Ovary (tissue), 9 donors: Measurements from ENCODE around the gene GSTP1. TPM values are rescaled to one million over a fixed set of nuclear protein-coding genes. Genes with fewer than 3 reads are reported as not detected.

Experiments used
- DNase-seq, 5 donors: peaks; one replicate each; pipeline ENCODE4 v3.0.0-alpha.2; 2019 to 2020
- H3K27ac ChIP-seq, 2 donors: fragments of 200-600 bp; one replicate each; pipeline versions ENCODE4 v1.5.1 to v1.8.0; 2019 to 2022
- H3K27me3 ChIP-seq: fragments of 200-600 bp; one replicate; pipeline ENCODE4 v1.8.0; 2022
- H3K36me3 ChIP-seq: fragments of 200-600 bp; sonication (generic); one replicate; pipeline ENCODE4 v1.5.1; 2019
- H3K4me1 ChIP-seq: one replicate; pipeline ENCODE4 v1.8.1; 2013; ENCODE audit warnings: mild to moderate bottlenecking, moderate library complexity; ENCODE audit not compliant: insufficient read depth
- H3K4me3 ChIP-seq: fragments of 200-600 bp; sonication (generic); one replicate; pipeline ENCODE4 v1.5.1; 2017
- H3K9me3 ChIP-seq, 2 donors: fragments of 200-600 bp in 1 of 2; sonication (generic) in 1 of 2; one replicate each; pipeline versions ENCODE4 v1.5.1 to v1.8.1; 2013 to 2019; ENCODE audit warnings: mild to moderate bottlenecking in 1 of 2, moderate library complexity in 1 of 2
- EP300 ChIP-seq: sonication (generic); formaldehyde crosslinking; IDR thresholded peaks from one replicate; pipeline ENCODE4 v1.6.1; 2017; ENCODE audit warnings: antibody characterized with exemption
- POLR2A ChIP-seq: fragments of 450-650 bp; IDR thresholded peaks from one replicate; pipeline ENCODE4 v1.6.1; 2017; ENCODE audit warnings: antibody characterized with exemption, mild to moderate bottlenecking, moderate library complexity
- WGBS, 3 donors: extraction: QIAGEN DNeasy Blood & Tissue Kit in 1 of 3; methylation state at CpG; one replicate each; pipeline versions ENCODE4 v1.1.5 to v1.1.7; 2013 to 2017; 5-methylcytosine and 5-hydroxymethylcytosine counted together
- intact Hi-C, 4 donors: fragments of 100-400 bp; cut with DNase I; formaldehyde crosslinking; loops; one replicate each; pipeline versions ENCODE4 v1.11.0 to v1.15.1; 2022 to 2023
- polyA plus RNA-seq, 2 donors: library from polyadenylated mRNA; stranded (reverse); fragments of 200-250 nt in 1 of 2; fragments of 350-450 nt in 1 of 2; fragmentation: Illumina TruSeq in 1 of 2; extraction: RNeasy Lipid Tissue Mini Kit (QIAGEN cat#74804) in 1 of 2; gene quantifications; one replicate each; pipeline ENCODE4 v1.2.3, GENCODE V29; 2013 to 2014
- total RNA-seq, 7 donors: library from RNA; depleted of rRNA in 2 of 7; stranded (reverse); fragments of >200 nt in 2 of 7; fragmentation: NEBNext Ultra II Directional in 3 of 7; extraction: Animal tissue kit (Norgen Biotek cat#: 25700) in 3 of 7; gene quantifications; one replicate each; pipeline versions ENCODE4 v1.1.0 to v1.2.4, GENCODE V29; 2016 to 2023
- TF ChIP-seq, protein P1 (sequence below), 3 donors: fragments of 450-650 bp in 2 of 3; fragments of 200-600 bp in 1 of 3; IDR thresholded peaks; one replicate each; pipeline versions ENCODE4 v1.5.1 to v1.8.0; 2016 to 2022; ENCODE audit warnings: antibody characterized with exemption in 3 of 3, mild to moderate bottlenecking in 1 of 3
- donor health status: DM: no; HTN: no; CAD: no; lungs with moderate emphysema.
- donor health status: DM: no; HTN: no; CAD: no.
- donor health status: Bipolar disorder and iron deficiency.
- donor health status: DM: yes; HTN: yes; CAD: no.
- donor health status: DM: no; HTN: no; CAD: no.
- donor health status: DM: yes; HTN: yes; CAD: no.

Gene GSTP1
- total and polyA plus RNA-seq, 9 donors = 189 to 1,321 (median 459) TPM

DNA sequence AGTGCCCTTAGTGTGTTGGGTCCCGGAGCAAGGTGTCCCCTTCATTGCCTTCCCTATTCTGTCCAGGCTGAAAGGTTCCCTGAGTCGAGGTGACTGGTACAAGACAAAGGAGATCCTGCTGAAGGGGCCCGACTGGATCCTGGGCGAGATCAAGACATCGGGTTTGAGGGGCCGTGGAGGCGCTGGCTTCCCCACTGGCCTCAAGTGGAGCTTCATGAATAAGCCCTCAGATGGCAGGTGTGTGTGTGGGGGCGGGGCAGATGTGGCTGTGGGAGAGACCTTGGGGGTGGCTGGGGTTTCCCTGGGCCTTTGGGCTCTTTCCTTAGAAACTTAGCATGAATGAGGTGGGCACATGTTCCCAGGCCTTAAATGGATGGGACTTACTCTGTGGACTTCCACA is 24.9 kb downstream of the GSTP1 start:
- 83 to 89% (median 88%) methylated on average over 8 of the region's 8 CpGs for WGBS, 3 donors
- DNase-seq = no peak
- intact Hi-C loops = no loop called here

DNA sequence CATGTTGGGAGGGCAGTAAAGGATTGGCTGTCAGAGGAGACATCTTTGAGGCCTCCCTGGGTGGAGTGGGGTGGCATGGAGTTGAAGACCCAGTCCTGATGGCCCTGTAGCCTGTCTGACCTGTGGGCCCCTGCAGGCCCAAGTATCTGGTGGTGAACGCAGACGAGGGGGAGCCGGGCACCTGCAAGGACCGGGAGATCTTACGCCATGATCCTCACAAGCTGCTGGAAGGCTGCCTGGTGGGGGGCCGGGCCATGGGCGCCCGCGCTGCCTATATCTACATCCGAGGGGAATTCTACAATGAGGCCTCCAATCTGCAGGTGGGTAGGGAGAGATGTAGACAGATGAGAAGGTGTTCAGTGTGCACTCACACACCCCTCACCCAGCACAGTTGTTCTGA is 25.7 kb downstream of the GSTP1 start:
- Histone ChIP-seq H3K27me3 (no peaks in the 10 kb centered on the region), H3K9me3 (no peaks in the 10 kb centered on the region), H3K27ac (no peak overlapping the region), H3K36me3 (no peaks in the 10 kb centered on the region), H3K4me3 (no peak overlapping the region), H3K4me1 (peaks cover 8% of the 10 kb centered on the region)
- no peak for TF ChIP-seq POLR2A
- intact Hi-C loops = no loop called here
- no peak for DNase-seq
- 78 to 82% (median 79%) methylated on average over 10 of the region's 10 CpGs for WGBS, 3 donors

More for the DNA sequence above, 24.9 kb downstream of the GSTP1 start:
- Histone ChIP-seq H3K9me3 (no peaks in the 10 kb centered on the region), H3K4me1 (peaks cover 8% of the 10 kb centered on the region), H3K27me3 (no peaks in the 10 kb centered on the region), H3K4me3 (no peak overlapping the region), H3K27ac (no peak overlapping the region), H3K36me3 (no peaks in the 10 kb centered on the region)
- TF ChIP-seq EP300 (no peak), POLR2A (no peak)
- TF ChIP-seq, protein P1, sequence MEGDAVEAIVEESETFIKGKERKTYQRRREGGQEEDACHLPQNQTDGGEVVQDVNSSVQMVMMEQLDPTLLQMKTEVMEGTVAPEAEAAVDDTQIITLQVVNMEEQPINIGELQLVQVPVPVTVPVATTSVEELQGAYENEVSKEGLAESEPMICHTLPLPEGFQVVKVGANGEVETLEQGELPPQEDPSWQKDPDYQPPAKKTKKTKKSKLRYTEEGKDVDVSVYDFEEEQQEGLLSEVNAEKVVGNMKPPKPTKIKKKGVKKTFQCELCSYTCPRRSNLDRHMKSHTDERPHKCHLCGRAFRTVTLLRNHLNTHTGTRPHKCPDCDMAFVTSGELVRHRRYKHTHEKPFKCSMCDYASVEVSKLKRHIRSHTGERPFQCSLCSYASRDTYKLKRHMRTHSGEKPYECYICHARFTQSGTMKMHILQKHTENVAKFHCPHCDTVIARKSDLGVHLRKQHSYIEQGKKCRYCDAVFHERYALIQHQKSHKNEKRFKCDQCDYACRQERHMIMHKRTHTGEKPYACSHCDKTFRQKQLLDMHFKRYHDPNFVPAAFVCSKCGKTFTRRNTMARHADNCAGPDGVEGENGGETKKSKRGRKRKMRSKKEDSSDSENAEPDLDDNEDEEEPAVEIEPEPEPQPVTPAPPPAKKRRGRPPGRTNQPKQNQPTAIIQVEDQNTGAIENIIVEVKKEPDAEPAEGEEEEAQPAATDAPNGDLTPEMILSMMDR (IDR thresholded peaks at IDR 0.05) = no peak

- WGBS, 3 donors = 79 to 89% (median 86%) methylated on average over 15 of the region's 15 CpGs
- no peak for DNase-seq
- no peak overlapping the region for H3K4me3 ChIP-seq
- TF ChIP-seq POLR2A = no peak
- TF ChIP-seq EP300 = no peak
- TF ChIP-seq, protein P1 (IDR thresholded peaks at IDR 0.05) = no peak
- intact Hi-C loops = no loop called here
- H3K27me3 ChIP-seq = no peaks in the 10 kb centered on the region
- H3K36me3 ChIP-seq = no peaks in the 10 kb centered on the region
- no peak overlapping the region for H3K27ac ChIP-seq
- no peaks in the 10 kb centered on the region for H3K9me3 ChIP-seq
- H3K4me1 ChIP-seq = peaks cover 8% of the 10 kb centered on the region
Measured at GRCh38 chr11:67610302-67610868, 26.8 kb downstream of the GSTP1 start.

DNA sequence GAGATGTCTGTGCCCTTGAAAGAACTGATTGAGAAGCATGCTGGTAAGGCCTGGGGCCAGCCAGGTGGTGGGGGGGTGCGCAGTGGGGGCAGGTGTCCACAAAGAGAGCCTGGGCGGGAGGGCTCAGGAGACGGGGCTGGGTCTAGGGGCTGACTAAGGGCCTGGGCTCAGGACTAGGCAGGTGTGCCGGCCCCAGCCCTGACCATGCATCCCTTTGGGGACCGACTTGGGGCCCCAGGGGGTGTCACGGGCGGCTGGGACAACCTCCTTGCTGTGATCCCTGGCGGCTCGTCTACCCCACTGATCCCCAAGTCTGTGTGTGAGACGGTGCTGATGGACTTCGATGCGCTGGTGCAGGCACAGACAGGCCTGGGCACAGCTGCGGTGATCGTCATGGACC is 27.6 kb downstream of the GSTP1 start:
- Histone ChIP-seq H3K9me3 (no peaks in the 10 kb centered on the region), H3K27me3 (no peaks in the 10 kb centered on the region), H3K36me3 (no peaks in the 10 kb centered on the region), H3K27ac (no peak overlapping the region), H3K4me3 (no peak overlapping the region), H3K4me1 (peaks cover 6% of the 10 kb centered on the region)
- TF ChIP-seq, protein P1 (IDR thresholded peaks at IDR 0.05) = no peak
- no peak for TF ChIP-seq POLR2A
- TF ChIP-seq EP300 = no peak
- DNase-seq = no peak
- intact Hi-C loops = no loop called here
- WGBS, 3 donors = 88 to 93% (median 92%) methylated on average over 14 of the region's 14 CpGs

DNA sequence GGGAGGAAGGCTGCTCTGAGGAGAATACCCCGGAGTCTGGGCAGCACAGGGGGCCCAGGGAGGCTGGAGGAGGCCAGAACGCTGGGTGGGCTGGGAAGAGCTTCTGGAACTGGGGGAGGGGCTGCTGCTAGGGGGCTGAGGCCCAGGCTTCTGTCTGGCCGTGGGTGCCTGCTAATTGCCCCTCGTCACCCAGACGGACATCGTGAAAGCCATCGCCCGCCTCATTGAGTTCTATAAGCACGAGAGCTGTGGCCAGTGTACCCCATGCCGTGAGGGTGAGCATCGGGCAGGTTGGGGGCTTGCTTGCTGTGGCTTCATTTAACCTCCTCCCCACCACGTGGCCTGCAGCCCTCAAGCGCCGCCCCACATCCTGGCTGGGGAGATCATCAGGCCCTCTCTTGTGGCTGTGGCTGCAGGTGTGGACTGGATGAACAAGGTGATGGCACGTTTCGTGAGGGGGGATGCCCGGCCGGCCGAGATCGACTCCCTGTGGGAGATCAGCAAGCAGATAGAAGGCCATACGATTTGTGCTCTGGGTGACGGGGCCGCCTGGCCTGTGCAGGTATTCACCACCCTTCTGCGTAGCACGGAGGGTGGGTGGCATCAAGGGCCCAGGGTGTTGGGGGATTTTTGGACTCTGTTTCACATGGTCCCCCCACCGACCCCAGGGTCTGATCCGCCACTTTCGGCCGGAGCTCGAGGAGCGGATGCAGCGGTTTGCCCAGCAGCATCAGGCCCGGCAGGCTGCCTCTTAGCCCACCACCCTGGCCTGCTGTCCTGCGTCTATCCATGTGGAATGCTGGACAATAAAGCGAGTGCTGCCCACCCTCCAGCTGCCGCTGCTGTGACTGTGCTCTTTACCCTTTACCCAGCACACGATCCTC is 28.3 kb downstream of the GSTP1 start:
- Histone ChIP-seq H3K27ac (no peak overlapping the region), H3K9me3 (no peaks in the 10 kb centered on the region), H3K4me3 (no peak overlapping the region), H3K27me3 (no peaks in the 10 kb centered on the region), H3K36me3 (no peaks in the 10 kb centered on the region), H3K4me1 (peaks cover 5% of the 10 kb centered on the region)
- no peak for DNase-seq
- TF ChIP-seq, protein P1 (IDR thresholded peaks at IDR 0.05) = no peak
- TF ChIP-seq EP300 (no peak), POLR2A (no peak)
- intact Hi-C loops = no loop called here
- 81 to 85% (median 82%) methylated on average over 37 of the region's 37 CpGs for WGBS, 3 donors
